ENCODE results near the gene DES. TPM values are rescaled to one million over a fixed set of nuclear protein-coding genes. Genes with fewer than 3 reads are reported as not detected.
A peak's percentile ranks its signal among the peaks of the same experiment; 100 is the strongest.
"Not testable (repeated sequence)": the region's sequence is repeated elsewhere in the genome, so short reads cannot be mapped to it uniquely, and the experiment has no call there.

Gene DES
- total and polyA plus RNA-seq, 2 of the 13 experiments (the other 11 are each of a cell fraction or from before 2014, with no cell fraction given) = not detected

- H4K20me1 ChIP-seq (ENCODE audit: insufficient read depth, low read length); BruUV-seq (replicated peaks); H3K4me2 ChIP-seq (ENCODE audit: low read depth, low read length); POLR2A ChIA-PET; H3K79me2 ChIP-seq (ENCODE audit: insufficient read depth, low read length); intact Hi-C loops (cut with micrococcal nuclease; ENCODE audit: unreplicated experiment); H3K27ac ChIP-seq (ENCODE audit: extremely low read length, insufficient read depth, low read length); ATAC-seq; H3K4me3 ChIP-seq (replicated peaks in 1 of 3; ENCODE audit: insufficient read depth in 1 of 3, low read depth in 2 of 3, low read length in 3 of 3); FAIRE-seq; H3K9me3 ChIP-seq (ENCODE audit: low read length); H2AFZ ChIP-seq (ENCODE audit: low read length); H3K9ac ChIP-seq (ENCODE audit: insufficient read depth, low read depth, low read length); in situ Hi-C loops (cut with HindIII; ENCODE audit: extremely low pct_ligation_motif_present, low pct_unique_long_range_greater_than_20kb); H3K36me3 ChIP-seq (replicated peaks in 1 of 2; ENCODE audit: control insufficient read depth in 1 of 2, insufficient read depth in 2 of 2, low read length in 2 of 2); CTCF ChIA-PET (ENCODE audit: low intra/inter-chr PET ratio, low total read pairs); DNase-seq (ENCODE audit: low spot score); TF ChIP-seq ATF7 (CRISPR knock-in tag; IDR thresholded peaks at IDR 0.05): not testable (repeated sequence)
- 2% methylated on average over 5 of the region's 5 CpGs for WGBS (ENCODE audit: low lambda C conversion rate)
- TF ChIP-seq ATF7 (IDR thresholded peaks at IDR 0.05) = peak; percentile 26; the same call in 1 of the 2 replicates
- Histone ChIP-seq H3K27me3 (ENCODE audit: control insufficient read depth in 1 of 2, insufficient read depth in 2 of 2, low read length in 2 of 2) (peaks cover 3 to 27% of the 10 kb centered on the region in 2 experiments; a peak in 3 of 5 replicates), H3K4me1 (ENCODE audit: insufficient read depth, low read length) (peaks cover 27% of the 10 kb centered on the region)
Observed at GRCh38 chr2:219407343-219407742, 10.8 kb upstream of the DES start.

GRCh38 chr2:219408204-219408603, 10.0 kb upstream of the DES start:
- BruUV-seq (replicated peaks) = no TSS peak
- H3K9ac ChIP-seq (ENCODE audit: insufficient read depth, low read depth, low read length) = no peak overlapping the region
- H3K9me3 ChIP-seq (ENCODE audit: low read length) = no peaks in the 10 kb centered on the region
- H3K27me3 ChIP-seq (ENCODE audit: control insufficient read depth in 1 of 2, insufficient read depth in 2 of 2, low read length in 2 of 2) = peaks cover 3 to 27% of the 10 kb centered on the region in 2 experiments; a peak in 3 of 5 replicates
- in situ Hi-C loops (cut with HindIII; ENCODE audit: extremely low pct_ligation_motif_present, low pct_unique_long_range_greater_than_20kb) = no loop called here
- H3K27ac ChIP-seq (ENCODE audit: extremely low read length, insufficient read depth, low read length) = no peak overlapping the region
- ChIA-PET POLR2A (no interaction called here), CTCF (ENCODE audit: low intra/inter-chr PET ratio, low total read pairs) (no interaction called here)
- no peak for ATAC-seq
- H3K36me3 ChIP-seq (replicated peaks in 1 of 2; ENCODE audit: control insufficient read depth in 1 of 2, insufficient read depth in 2 of 2, low read length in 2 of 2) = no peaks in the 10 kb centered on the region
- WGBS (ENCODE audit: low lambda C conversion rate) = 13% methylated on average over 5 of the region's 5 CpGs
- no peaks in the 10 kb centered on the region; the same call in 1 of the 2 replicates for H4K20me1 ChIP-seq (ENCODE audit: insufficient read depth, low read length)
- no peak for FAIRE-seq
- no peak for DNase-seq (ENCODE audit: low spot score)
- no peak overlapping the region for H3K4me3 ChIP-seq (replicated peaks in 1 of 3; ENCODE audit: insufficient read depth in 1 of 3, low read depth in 2 of 3, low read length in 3 of 3)
- intact Hi-C loops (cut with micrococcal nuclease; ENCODE audit: unreplicated experiment) = no loop called here
- H3K79me2 ChIP-seq (ENCODE audit: insufficient read depth, low read length) = no peaks in the 10 kb centered on the region
- no peak overlapping the region for H2AFZ ChIP-seq (ENCODE audit: low read length)
- TF ChIP-seq THAP7 (CRISPR knock-in tag; IDR thresholded peaks at IDR 0.05) = no peak
- TF ChIP-seq, protein P1, sequence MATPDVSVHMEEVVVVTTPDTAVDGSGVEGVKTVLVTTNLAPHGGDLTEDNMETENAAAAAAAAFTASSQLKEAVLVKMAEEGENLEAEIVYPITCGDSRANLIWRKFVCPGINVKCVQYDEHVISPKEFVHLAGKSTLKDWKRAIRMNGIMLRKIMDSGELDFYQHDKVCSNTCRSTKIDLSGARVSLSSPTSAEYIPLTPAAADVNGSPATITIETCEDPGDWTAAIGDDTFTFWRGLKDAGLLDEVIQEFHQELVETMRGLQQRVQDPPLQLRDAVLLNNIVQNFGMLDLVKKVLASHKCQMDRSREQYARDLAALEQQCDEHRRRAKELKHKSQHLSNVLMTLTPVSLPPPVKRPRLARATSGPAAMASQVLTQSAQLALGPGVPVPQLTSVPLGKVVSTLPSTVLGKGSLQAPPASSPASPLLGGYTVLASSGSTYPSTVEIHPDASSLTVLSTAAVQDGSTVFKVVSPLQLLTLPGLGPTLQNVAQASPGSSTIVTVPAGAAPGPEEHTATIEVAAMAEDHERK (CRISPR knock-in tag; IDR thresholded peaks at IDR 0.05; ENCODE audit: low read depth) = no peak
- TF ChIP-seq FOXA1 (IDR thresholded peaks at IDR 0.05) = no peak
- no peak for TF ChIP-seq FOXA1 (CRISPR knock-in tag; IDR thresholded peaks at IDR 0.05)
- peaks cover 27% of the 10 kb centered on the region for H3K4me1 ChIP-seq (ENCODE audit: insufficient read depth, low read length)
- no peak overlapping the region for H3K4me2 ChIP-seq (ENCODE audit: low read depth, low read length)

Measured in HepG2 (cell line).